ENCODE data around the gene ARVCF.
"Not testable (repeated sequence)": the region's sequence is repeated elsewhere in the genome, so short reads cannot be mapped to it uniquely, and the experiment has no call there.

ARVCF gene

GRCh38 chr22:19927696-19928095 is 88.9 kb downstream of the ARVCF start:
- Histone ChIP-seq H2AFZ (ENCODE audit: low read depth, low read length) (no peak overlapping the region), H3K4me3 (ENCODE audit: low read length) (no peak overlapping the region), H3K36me3 (ENCODE audit: insufficient read depth, low read length) (no peaks in the 10 kb centered on the region)

DNA sequence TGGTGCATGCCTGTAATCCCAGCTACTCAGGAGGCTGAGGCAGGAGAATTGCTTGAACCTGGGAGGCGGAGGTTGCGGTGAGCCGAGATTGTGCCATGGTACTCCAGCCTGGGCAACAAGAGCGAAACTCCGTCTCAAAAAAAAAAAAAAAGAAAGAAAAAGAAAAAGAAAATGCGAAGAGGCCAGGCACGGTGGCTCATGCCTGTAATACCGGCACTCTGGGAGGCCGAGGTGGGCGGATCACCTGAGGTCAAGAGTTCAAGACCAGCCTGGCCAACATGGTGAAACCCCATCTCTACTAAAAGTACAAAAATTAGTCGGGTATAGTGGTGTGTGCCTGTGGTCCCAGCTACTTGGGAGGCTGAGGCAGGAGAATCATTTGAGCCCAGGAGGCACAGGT is 90.6 kb downstream of the ARVCF start:
- not testable (repeated sequence) for H3K4me3 ChIP-seq (ENCODE audit: low read length); H3K4me1 ChIP-seq (ENCODE audit: insufficient read depth, low read length); H3K27me3 ChIP-seq (ENCODE audit: insufficient read depth, low read length)

More at GRCh38 chr22:19927696-19928095, 88.9 kb downstream of the ARVCF start:
- H3K27me3 ChIP-seq (ENCODE audit: insufficient read depth, low read length), result peaks cover 7% of the 10 kb centered on the region
- no peaks in the 10 kb centered on the region for H3K9me3 ChIP-seq (ENCODE audit: low read length)
- no peaks in the 10 kb centered on the region for H3K4me1 ChIP-seq (ENCODE audit: insufficient read depth, low read length)

GRCh38 chr22:19923914-19924513 is 92.6 kb downstream of the ARVCF start:
- Histone ChIP-seq H2AFZ (ENCODE audit: low read depth, low read length) (no peak overlapping the region), H3K27me3 (ENCODE audit: insufficient read depth, low read length) (peaks cover 4% of the 10 kb centered on the region), H3K4me1 (ENCODE audit: insufficient read depth, low read length) (no peaks in the 10 kb centered on the region), H3K9me3 (ENCODE audit: low read length) (no peaks in the 10 kb centered on the region), H3K36me3 (ENCODE audit: insufficient read depth, low read length) (no peaks in the 10 kb centered on the region), H3K4me3 (ENCODE audit: low read length) (no peak overlapping the region)

More for the DNA sequence above, 90.6 kb downstream of the ARVCF start:
- H2AFZ ChIP-seq (ENCODE audit: low read depth, low read length); H3K36me3 ChIP-seq (ENCODE audit: insufficient read depth, low read length); H3K9me3 ChIP-seq (ENCODE audit: low read length): not testable (repeated sequence)

GRCh38 chr22:19921544-19922081 is 95.0 kb downstream of the ARVCF start:
- Histone ChIP-seq H3K27me3 (ENCODE audit: insufficient read depth, low read length) (peaks cover 18% of the 10 kb centered on the region), H3K9me3 (ENCODE audit: low read length) (no peaks in the 10 kb centered on the region), H2AFZ (ENCODE audit: low read depth, low read length) (no peak overlapping the region), H3K4me1 (ENCODE audit: insufficient read depth, low read length) (no peaks in the 10 kb centered on the region), H3K4me3 (ENCODE audit: low read length) (no peak overlapping the region), H3K36me3 (ENCODE audit: insufficient read depth, low read length) (no peaks in the 10 kb centered on the region)
